Measurements from ENCODE around the gene AGTR2.
"Not testable (repeated sequence)": the region's sequence is repeated elsewhere in the genome, so short reads cannot be mapped to it uniquely, and the experiment has no call there.

AGTR2 gene, protein sequence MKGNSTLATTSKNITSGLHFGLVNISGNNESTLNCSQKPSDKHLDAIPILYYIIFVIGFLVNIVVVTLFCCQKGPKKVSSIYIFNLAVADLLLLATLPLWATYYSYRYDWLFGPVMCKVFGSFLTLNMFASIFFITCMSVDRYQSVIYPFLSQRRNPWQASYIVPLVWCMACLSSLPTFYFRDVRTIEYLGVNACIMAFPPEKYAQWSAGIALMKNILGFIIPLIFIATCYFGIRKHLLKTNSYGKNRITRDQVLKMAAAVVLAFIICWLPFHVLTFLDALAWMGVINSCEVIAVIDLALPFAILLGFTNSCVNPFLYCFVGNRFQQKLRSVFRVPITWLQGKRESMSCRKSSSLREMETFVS
- 0 reads per million in 4 experiments for total RNA-seq

DNA sequence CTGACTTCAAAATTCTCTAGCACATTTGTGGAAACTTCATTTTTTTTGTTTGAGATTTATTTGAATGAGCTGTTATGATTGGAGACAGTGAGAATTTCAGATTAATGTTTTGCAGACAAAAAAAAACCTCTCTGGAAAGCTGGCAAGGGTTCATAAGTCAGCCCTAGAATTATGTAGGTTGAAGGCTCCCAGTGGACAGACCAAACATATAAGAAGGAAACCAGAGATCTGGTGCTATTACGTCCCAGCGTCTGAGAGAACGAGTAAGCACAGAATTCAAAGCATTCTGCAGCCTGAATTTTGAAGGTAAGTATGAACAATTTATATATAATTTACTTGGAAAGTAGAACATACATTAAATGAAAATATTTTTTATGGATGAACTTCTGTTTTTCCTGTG is at the start of gene AGTR2:
TSS of gene AGTR2 (plus strand) at position 234 of the 400 bp plus-strand sequence. CDS start 1,537 bp downstream, outside the sequence.
- no peak for DNase-seq

DNA sequence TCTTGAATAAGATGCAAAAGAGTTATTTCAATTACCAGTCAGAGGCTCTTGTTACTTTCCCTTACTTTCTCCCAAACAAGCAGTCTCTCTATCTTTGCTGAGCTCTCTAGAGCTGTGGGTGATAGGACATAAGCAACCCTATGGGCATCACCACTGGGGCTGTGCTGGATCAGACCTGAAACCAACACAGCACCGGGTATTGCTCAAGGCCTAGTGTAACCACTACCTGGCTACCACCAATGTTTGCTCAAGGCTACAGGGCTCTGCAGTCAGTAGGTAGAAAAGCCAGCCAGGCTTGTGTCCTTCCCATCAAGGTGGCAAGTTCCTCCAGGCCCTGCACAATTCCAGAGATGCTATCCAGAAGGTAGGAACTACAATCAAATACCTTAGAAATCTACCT is 35.3 kb upstream of the AGTR2 start:
- no peak for DNase-seq

- not testable (repeated sequence) for DNase-seq
Observed at GRCh38 chrX:116141270-116141669, 29.3 kb upstream of the AGTR2 start.

- DNase-seq, result no peak
Observed at GRCh38 chrX:116142976-116143375, 27.6 kb upstream of the AGTR2 start.

GRCh38 chrX:116172976-116173375 is 2.4 kb downstream of the AGTR2 start:
- no peak for DNase-seq

GRCh38 chrX:116181300-116181699 is 10.8 kb downstream of the AGTR2 start:
- no peak for DNase-seq

DNA sequence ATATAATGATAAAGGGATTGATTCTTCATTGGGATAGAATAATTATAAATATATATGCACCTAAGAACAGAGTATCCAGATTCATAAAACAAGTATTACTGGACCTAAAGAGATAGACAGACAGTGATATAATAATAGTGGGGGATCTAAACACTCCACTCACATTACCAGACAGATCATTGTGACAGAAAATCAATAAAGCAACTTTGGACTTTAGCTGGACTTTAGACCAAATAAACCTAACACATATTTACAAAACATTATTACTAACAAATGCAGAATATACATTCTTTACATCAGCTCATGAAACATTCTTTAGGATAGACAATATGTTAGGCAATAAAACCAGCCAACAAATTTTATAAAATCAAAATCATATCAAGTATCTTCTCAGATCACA is 14.6 kb downstream of the AGTR2 start:
- DNase-seq, result no peak

- DNase-seq, result no peak
Observed at GRCh38 chrX:116194649-116195048, 24.1 kb downstream of the AGTR2 start.

DNA sequence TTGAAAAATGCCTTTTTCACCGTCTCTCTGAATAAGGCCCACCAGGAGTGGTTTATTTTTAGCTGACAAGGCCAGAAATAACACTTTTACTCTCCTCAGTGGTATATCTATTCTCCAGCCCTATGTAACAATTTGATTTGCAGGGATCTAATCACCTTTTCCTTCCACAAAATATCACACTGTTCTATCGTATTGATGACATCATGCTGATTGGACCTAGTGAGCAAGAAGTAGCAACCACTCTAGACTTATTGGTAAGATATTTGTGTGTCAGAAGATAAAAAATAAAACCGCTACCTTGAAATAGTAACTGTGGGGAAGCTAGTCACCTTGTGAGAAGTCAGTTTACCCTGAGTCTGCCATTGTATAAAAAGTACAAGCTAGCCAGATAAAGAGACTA is 27.7 kb downstream of the AGTR2 start:
- no peak for DNase-seq

DNA sequence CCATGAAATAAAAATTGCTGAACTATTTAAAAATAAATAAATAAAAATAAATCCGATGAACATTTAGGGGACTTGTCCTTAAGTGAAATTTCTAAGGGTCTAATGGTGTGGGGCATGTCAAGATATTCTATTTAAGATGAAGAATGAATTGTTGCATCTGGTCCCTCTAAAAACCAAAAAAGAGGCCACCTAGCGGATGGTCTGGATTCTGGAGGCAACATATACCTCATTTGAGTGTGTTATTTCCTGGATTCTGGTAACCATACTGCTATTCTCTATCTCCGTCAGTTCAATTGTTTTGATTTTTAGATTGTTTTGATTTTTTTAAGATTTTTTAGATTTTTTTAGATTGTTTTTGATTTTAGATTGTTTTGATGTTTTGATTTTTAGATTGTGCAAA is 28.3 kb downstream of the AGTR2 start:
- no peak for DNase-seq

DNA sequence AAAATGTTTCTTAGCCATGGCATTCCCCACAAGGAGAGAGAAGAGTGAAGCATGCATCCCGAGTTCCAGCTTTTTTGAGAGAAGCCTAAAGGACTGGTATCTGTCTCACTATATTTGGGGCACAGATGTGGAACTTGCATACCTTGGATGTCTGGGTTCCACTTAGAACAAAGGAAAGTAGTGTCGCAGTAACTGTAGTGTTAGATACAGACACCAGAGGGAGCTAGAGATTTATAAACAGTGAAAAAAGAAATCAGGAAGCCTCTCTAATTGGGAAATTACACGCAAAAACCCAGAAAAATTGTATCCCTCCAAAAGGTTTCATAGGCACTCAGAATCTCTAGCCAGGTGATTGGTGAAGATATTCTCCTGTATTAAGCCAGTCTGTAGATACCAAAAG is 34.4 kb downstream of the AGTR2 start:
- DNase-seq, result no peak

DNA sequence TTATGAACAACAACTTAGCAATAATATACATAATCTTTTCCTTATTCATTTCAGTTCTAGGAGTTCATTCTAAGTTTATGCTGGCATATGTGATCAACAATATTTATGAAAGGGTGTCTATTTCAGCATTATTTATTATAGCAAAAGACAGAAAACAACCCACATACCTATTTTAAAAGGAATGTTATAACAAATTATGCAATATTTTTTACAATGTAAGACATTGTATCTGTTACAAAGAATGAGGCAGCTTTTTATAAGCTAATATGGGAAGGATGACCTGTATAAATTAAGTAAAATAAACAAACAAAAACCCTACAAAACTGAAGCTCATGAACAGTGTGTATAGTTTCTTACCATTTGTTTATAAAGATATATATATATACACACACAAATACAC is 42.7 kb downstream of the AGTR2 start:
- DNase-seq, result no peak

DNA sequence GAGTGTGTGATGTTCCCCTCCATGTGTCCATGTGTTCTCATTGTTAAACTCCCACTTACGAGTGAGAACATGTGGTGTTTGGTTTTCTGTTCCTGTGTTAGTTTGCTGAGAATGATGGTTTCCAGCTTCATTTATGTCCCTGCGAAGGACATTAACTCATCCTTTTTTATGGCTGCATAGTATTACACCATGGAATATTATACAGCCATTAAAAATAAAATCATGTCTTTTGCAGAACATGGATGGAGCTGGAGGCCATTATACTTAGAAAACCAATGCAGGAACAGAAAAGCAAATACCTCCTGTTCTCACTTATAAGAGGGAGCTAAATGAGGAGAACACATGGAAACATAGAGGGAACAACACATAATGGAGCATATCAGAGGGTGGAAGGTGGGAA is 46.5 kb downstream of the AGTR2 start:
- DNase-seq, result not testable (repeated sequence)

All from effector CD8-positive, alpha-beta T cell (primary cell).